NCI-H2081 treated with DMSO at 0.1 percent for 48 hours (cell line): ENCODE data around the gene FEM1B.

Experiments used
- DNase-seq: peaks from one replicate; lab custom pipeline; 2025; lab: John Stamatoyannopoulos, UW

Gene FEM1B

DNA sequence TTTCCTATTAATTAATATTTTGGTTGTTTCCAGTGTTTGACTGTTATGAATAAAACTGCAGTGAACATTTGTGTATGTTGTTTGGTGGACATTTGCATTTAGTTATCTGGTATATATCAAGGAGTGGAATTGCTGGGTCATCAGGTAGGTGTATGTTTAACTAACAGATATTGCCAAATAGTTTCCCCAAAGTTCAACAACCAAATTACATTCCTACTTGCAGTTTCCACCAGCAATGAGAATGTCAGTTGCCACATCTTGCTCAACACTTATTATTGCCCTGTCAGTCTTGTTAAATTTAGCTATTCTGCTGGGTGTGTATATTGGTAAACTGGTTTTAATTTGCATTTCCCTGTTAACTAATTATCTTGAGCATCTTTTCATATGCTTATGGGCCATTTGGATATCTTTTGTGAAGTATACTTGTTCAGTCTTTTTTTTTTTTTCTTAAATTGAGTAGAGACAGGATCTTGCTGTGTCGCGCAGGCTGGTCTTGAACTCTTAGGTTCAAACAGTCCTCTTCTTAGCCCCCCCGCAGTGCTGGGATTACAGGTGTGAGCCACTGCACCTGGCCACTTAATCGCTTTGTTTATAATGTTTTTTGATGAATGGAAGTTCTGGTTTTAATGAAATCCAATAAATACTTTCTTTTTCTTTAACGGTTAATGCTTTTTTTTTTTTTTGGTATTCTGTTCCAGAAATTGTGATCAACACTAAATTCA, 7.9 kb downstream of the FEM1B start:
- DNase-seq, result no peak

DNA sequence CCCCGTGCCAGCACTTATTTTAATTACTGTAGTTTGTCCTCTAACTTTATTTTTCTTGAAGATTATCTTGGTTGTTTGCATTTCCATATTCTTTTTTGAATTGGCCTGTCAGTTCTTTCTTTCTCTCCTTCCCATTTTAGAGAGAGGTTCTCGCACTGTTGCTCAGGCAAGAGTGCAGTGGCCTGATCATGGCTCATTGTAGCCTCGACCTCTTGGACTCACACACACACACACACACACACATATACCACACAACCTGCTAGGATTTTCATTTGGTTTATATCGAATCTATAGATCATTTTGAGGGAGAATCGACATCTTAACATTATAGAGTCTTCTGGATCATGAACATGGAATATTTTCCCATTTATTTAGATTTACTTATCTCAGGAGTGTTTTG, 8.7 kb downstream of the FEM1B start:
- no peak for DNase-seq

DNA sequence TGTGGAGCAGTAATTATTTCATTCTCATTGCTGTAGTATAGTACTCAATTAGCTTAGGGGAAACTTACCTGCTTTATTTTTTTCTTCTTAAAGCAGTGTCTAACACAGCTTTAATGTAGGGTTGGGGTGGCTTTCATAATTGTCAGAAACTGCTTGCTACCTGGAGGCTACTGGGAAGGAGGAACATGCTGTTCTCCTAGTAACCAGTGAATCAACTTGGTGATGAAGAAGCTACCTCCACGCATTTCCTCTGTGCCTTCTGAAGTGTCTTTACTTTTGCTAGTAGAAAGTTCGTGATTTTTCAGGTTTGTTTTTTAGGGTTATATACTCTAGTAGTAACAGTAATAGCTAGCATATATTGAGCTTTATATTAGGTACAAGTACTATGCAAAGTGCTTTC, 11.5 kb downstream of the FEM1B start:
- DNase-seq, result no peak

DNA sequence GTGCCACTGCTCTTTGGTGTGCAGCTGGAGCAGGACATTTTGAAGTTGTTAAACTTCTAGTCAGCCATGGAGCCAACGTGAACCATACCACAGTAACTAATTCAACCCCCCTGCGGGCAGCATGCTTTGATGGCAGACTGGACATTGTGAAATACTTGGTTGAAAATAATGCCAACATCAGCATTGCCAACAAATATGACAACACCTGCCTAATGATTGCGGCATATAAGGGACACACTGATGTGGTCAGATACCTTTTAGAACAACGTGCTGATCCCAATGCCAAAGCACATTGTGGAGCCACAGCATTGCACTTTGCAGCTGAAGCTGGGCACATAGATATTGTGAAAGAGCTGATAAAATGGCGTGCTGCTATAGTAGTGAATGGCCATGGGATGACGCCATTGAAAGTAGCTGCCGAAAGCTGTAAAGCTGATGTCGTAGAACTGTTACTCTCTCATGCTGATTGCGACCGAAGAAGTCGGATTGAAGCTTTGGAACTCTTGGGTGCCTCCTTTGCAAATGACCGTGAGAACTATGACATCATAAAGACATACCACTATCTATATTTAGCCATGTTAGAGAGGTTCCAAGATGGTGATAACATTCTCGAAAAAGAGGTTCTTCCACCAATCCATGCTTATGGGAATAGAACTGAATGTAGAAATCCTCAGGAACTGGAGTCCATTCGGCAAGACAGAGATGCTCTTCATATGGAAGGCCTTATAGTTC, 12.2 kb downstream of the FEM1B start:
- no peak for DNase-seq

DNA sequence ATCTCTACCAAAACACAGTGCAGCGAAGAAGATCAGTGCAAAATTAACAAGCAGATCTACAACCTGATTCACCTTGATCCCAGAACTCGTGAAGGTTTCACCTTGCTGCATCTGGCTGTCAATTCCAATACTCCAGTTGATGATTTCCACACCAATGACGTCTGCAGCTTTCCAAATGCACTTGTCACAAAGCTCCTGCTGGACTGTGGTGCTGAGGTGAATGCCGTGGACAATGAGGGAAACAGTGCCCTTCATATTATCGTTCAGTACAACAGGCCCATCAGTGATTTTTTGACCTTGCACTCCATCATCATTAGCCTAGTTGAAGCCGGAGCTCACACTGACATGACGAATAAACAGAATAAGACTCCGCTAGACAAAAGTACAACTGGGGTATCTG, 13.2 kb downstream of the FEM1B start:
- no peak for DNase-seq

DNA sequence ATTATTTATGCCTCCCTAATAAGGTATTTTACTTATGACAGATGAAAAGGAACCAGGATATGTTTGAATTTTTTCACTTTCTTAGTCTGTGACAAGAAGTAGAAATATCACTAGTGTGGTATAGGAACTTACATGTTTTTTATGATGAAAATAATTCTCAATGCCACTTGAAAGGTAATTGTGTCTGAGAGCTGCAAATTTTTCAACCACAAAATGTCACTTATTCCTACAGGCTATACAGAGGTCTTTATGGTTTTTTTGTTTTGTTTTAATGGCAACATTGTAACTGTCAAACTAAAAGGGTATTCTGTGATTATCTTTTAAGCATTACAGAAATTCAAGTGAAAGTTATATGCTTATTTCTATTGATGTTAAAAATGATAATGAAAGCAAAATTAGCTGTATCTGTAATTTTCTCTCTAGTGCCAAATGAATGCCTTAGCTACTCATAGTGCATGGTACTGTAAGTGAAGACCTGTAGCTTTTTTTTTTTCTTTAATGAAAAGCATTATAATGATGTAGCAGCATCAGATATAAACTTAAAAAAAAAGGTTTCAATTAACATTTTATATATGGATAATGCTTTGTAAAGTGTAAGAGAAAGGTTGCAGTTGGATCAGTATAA, 14.7 kb downstream of the FEM1B start:
- DNase-seq, result no peak

DNA sequence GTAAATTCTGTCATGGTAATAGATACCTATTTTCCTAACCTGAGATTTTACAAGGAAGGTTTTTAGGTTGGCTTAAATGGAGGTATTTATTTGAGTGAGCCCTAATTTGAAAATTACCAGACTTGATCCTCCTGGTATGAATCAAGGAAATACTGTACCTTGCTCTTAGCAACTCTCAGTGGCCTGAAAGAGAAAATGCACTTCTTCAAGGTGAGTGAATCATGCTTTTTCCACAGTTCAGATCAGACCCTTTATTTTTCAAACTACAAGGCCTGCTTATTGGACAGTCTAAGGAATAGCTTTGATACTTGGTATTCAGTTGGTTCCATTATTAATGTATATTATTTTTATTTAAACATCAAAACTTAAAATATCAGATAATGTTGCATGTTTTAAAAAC, 15.4 kb downstream of the FEM1B start:
- DNase-seq, result no peak

DNA sequence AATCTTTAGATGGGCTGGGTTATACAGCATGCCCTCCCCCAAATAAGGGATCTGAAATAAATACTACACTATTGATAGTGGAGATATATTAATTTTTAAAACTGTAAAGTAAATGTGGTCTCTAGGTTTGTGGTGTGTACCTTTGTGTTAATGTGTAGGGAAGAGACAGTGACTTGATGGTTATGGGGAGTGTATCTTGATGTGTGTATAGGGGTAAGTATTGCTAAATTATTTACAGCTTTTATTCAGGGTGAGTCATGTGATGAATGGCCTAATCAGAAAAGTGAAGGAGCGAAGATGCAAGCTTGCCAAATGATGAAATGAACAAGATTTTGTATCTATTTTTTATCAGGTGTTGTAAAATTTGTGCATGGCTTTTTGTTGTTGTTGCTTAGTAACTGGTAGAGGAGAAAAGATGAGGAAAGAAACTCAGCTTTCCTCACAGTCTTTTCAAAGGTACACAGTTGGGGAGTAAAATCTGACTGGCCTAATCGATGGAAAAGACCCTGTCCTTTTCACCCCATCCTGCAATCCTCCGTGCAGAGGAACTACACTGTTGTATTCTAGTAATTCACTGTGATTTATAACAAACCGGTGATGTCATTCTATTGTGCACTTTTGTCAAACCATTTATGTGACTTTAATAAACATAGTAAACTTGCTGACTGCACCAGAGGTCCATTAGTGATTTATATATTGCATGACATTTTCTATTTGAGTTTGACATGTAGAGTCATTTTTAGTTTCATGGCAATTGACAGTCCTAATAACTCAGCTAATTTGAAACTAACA, 17.7 kb downstream of the FEM1B start:
- no peak for DNase-seq

DNA sequence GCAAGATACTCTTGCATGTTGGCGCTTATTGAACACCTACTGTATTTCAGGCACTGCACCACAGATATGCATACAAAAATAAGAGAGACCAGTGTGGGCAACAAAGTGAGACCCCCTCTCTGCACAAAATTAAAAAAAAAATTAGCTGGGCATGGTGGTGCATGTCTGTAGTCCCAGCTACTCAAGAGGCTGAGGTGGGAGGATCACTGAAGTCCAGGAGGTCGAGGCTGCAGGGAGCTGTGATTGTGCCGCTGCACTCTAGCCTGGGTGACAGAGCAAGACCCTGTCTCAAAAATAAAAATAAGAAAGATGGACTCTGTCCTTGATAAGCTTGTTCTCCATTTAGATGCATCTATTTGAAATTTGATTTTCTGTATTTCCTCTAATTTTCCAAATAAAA, 20.8 kb downstream of the FEM1B start:
- DNase-seq, result no peak

DNA sequence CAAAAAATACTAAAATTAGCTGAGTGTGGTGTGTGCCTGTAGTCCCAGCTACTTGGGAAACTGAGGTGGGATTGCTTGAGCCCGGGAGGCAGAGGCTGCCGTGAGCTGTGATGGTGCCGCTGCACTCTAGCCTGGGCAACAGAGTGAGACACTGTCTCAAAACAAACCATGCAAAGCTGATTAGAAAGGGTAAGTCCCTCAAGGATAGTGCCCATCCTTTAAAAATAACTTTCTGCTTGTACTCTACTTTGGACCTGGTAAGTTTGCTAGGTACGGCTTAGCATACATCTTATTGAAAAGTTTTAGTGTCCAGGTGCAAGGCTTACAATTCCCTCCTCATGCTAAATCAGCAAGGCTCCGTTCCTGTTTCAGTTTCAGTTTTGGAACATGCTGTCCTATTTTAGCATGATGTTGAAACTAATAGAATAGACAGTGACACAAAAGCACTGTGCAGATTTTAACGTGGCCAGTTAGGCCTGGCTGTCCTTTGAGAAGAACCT, 21.4 kb downstream of the FEM1B start:
- no peak for DNase-seq

DNA sequence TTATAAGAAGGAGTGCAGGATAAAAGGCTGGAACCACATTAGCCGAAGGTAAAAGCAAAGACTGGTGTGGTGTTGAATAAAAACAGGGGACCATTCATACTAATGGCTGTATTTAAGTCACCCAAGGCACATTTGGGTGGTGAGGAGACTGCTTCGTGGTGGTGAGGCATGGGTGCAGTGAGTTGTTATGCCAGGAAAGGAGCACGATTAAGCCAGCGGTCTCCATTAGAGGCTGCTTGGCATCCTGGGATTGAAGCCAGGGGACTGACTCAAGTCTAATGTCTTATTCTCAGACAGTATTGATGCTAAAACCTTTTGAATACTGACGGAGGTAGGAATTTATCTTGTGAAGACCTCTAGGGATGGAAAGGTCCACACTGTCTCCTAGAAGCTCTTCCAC, 21.9 kb downstream of the FEM1B start:
- DNase-seq, result no peak

DNA sequence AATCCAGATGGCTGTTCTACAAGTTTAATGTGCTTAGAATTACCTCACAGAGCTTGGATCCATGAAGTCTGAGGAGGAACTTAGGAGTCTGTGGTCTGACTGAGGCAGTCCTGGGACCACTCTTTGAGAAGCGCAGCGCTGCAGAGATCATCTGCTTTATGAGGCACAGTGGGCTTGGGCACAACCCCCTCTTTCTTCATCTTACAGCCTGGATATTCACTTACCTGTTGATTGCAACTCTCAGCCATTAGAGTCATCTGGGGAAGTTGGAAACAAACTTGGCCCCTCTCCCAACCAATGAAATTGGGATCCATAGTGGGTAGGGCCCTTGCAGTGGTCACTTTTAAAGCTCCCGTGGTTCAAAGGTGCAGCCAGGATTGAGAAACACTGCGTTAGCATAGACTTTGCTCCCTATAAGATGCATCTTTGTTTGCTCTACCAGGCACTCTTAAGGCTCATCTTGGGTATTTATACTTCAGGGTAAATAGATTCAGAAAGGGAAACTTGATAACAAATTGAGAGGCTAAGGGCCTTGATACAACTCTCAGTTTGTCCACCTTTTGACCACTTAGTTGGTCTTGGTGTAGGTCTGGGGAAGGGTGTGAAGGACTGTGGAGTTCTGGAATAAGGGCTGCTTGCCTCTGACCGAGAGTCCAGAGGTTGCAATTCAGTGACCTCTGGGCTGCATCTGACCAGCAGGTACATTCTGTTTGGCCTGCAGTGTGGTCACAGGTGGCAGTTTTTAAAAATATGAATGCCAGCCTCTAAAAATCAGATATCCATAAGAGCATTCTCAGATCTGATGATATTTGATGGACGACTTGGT, 22.8 kb downstream of the FEM1B start:
- no peak for DNase-seq

DNA sequence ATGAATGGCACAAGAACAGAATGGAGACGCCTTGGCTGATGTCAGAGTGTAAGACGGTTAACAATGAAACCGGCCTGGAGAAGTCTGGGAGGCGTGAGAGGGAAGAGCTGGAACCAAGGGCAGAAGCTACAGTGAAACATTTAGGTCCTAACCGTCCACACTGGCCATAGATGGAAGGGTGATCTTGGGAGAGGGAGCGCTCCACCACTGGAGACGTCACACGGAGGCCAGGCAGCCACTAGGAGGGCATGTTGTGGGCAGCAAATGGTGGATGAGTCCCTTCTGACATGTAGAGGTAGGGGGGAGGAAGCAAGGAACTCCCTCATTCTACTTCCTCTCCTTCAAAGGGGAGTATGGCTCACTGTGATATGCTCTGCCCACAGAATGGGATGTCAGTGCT, 23.8 kb downstream of the FEM1B start:
- no peak for DNase-seq

DNA sequence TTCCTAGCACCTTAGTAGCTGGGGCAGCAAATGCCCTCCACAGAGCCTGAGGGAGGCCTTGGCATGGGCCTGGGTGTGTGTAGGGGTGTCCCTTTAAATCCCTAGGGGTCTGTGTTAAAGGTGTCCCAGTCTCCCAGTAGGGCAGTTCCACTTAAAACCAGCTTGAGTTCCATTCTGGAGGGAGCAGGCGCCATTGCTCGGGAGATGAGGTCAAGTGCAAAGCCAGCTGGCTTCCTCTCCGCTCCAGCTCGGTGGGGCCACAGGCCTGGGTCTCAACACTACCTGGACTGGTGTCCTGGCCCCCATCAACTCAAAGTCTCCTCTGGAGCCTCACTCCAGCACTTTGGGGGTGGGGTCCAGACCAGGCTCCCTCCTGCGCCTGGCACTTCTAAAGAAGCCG, 25.2 kb downstream of the FEM1B start:
- no peak for DNase-seq

DNA sequence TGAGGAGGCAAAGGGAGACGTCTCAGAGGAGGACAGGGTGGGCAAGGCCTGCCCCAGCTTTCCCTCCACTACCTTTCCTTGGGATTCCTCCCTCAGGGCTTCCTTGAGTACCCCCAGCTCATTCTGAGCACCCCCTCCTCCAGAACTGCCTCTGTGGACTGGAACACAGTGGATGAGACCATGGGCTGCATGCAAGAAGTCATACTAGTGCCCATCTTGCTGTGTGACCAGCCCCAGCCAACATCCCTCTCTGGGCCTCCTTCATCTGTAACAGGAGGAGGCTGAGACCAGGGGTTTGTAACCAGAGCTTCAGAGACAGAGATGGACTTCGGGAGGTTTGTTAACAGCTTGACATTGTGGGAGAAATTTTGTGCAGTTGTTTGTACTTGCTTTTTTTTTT, 25.6 kb downstream of the FEM1B start:
- no peak for DNase-seq

DNA sequence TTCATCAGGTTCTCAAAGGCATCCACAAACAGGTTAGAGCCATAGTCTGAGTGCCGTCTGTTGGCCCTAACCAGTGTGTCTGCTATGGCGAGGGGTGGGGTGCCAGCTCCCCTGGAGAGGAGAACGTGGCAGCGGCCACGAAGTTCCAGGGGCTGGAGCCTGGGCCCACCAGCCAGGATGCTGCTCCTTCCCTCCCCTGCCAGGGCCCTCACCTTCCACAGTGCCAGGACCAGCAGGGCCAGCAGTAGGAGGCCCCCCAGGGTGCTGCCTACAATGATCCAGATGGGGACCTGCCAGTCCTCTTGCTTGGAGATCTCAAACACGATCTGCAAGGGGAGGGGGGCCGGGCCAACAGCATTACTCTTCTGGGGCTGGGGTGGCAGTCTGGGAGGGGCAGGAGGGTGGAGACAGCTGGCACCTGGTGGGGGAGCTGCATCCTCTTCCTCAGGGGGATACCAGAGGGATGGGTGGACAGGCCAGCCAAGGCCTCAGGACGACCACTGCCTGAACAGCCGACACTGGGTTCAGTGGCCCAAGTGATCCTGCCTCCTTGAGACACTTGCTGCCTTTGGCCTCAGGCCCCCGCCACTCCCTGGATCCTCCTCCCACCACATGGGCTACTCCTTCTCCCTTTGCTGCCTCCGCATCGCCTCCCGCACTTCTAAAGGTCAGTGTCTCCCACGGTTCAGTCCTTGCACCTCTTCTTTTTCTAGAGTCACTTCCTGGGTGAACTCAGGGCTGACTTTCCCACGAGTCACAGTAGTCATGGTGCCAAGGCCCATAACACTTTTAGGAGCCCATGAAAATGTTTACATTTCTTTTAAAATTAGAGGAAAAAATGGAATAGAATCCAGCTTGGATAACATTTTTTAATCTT, 26.3 kb downstream of the FEM1B start:
- no peak for DNase-seq

DNA sequence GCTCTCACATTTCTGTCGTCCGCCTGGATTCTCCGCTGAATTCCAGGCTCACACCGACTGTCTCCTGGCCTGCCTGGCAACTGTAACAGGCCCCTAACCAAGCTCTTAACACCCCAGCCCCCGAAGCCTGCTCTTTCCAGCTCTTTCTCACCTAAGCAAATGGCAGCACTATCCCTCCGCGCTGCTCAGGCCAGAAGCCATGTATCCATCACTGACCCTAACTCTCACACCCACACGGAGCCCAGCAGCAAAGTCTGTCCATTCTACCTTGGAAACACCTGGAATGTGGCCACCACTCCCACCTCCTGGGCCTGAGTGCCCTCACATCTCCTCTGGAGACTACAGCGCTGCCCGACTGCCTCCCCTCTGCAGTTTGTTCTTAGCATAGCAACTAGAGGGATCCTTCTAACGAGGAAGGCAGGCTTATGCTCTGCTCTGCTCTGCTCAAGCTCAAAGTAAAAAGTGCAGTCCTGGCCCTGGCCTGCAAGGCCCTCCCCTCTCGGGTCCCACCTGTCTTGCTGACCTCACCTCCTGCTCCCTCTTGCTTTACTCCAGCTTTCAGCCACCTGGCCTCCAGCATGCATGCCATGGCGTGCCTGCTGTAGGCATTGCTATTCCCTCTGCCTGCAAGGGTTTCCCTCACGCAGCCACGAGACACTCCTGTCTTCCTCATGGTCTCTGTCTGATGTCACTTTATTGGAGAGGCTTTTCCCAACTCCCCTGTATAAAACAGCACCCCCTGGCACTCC, 27.2 kb downstream of the FEM1B start:
- DNase-seq, result no peak

DNA sequence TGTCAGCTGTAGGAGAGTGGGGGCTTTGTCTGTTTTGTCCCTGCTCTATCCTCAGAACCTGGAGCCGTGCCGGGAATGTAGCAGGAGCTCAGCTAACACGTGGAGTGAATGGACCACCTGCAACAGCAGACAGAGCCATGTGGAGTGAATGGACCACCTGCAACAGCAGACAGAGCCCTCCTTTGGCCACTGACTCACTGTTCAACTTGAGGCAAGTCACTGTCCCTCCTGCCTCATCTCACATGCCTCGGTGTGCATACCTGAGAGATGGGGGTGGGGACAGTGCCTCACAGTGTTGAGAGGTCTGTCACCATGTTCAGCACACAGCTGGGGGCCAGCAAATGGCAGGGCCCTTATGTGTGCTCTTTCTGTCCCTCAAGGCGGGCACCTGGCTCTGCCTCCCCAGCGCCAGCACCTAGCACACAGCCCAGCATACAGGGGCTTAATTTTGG, 27.9 kb downstream of the FEM1B start:
- DNase-seq, result no peak

DNA sequence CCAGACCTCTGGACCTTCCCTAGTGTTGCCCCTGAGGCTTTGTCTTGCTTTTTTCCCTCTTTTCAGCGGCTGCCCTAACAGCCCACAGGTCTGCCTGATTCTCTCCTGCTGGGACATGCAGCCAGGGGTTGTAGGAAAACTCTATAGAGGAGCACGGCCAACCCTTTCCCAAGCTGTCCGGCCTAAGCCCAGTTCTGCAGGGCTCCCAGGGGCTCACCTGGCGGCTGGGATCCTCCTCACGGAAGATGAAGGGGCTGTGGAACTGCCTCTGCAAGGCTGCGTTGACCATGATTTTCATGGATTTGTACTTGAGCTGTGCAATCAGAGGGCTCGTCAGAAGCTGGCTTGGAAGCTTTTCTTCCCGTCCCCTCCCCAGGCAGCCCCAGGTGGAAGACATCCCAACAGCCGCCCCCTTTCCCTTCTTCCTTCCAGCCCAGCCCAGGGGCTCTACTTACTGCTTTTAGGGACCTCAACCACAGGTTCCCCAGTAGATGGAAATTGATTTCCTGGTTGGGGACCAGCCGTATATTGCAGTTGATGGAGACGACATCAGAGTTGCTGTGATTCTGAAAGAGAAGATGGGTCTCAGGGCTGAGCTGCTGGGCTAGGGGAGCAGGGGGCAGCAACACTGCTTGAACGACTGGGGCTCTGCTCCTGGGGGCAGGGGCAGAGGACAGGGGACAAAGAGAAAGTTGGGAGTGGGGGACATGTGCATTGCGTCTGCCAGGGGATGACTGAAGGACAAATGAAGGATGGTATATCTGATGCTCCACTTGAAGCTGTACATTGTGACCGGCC, 29.8 kb downstream of the FEM1B start:
- no peak for DNase-seq
